HCT116 (cell line): ENCODE results near the gene CARMIL1. TPM values are rescaled to one million over a fixed set of nuclear protein-coding genes. Genes with fewer than 3 reads are reported as not detected.
A peak's percentile ranks its signal among the peaks of the same experiment; 100 is the strongest.

Experiments used
- ATAC-seq: fragments of 200-7000 bp; cut with Tn5 transposase; 2 replicates; pipeline ENCODE4 v1.9.1; 2020; ENCODE audit warnings: mild to moderate bottlenecking, moderate library complexity
- BruUV-seq: library from RNA; stranded (reverse); fragments of 400-500 nt; replicated peaks from 2 replicates; lab custom pipeline; 2021; lab: Mats Ljungman, UMichigan
- CTCF ChIA-PET: fragments of 300-600 bp; sonication (Branson Sonifier 250); formaldehyde crosslinking; loops from one replicate; lab custom pipeline; 2021; ENCODE audit warnings: antibody characterized with exemption; lab: Charles Lee
- POLR2A ChIA-PET: fragments of 300-600, 350-600 bp; sonication (Branson Sonifier 250); formaldehyde crosslinking; loops from one replicate; lab custom pipeline; 2021; ENCODE audit warnings: antibody characterized with exemption; lab: Charles Lee
- RAD21 ChIA-PET, 2 experiments: fragments of 300-600 bp; sonication (Branson Sonifier 250); formaldehyde crosslinking; loops; one replicate each; lab custom pipeline; 2023; ENCODE audit warnings: low total read pairs in 2 of 2; ENCODE audit not compliant: uncharacterized antibody in 2 of 2, unreplicated experiment in 2 of 2, low non-redundant PET in 1 of 2; lab: Charles Lee
- DNase-seq: peaks from one replicate; pipeline ENCODE4 v3.0.0-alpha.2; 2010; ENCODE audit warnings: low read depth, low spot score
- H2AFZ ChIP-seq: fragments of 200-600 bp; shearing (Covaris generic), sonication (generic); 2 replicates; pipeline ENCODE4 v1.6.1; 2017; ENCODE audit warnings: low read depth, mixed run types, mixed read lengths, antibody characterized with exemption, low read length; ENCODE audit not compliant: poor library complexity, severe bottlenecking
- H3K27ac ChIP-seq: 2 replicates; pipeline ENCODE4 v1.5.1; 2012; ENCODE audit warnings: low read depth, low read length
- H3K27me3 ChIP-seq: fragments of 200-600 bp; sonication (generic); 2 replicates; pipeline ENCODE4 v1.6.1; 2016; ENCODE audit warnings: mixed run types, low read length, mixed read lengths; ENCODE audit not compliant: insufficient read depth
- H3K36me3 ChIP-seq, 2 experiments: fragments of 200-500 bp in 1 of 2; fragments of 200-600 bp in 1 of 2; sonication (Bioruptor generic) in 1 of 2; sonication (generic) in 1 of 2; 2 replicates each; pipeline versions ENCODE4 v1.5.1 to v1.6.1; 2014 to 2016; ENCODE audit warnings: low read length in 2 of 2, inconsistent platforms in 1 of 2, mixed read lengths in 1 of 2, mixed run types in 1 of 2; ENCODE audit not compliant: insufficient read depth in 2 of 2, control insufficient read depth in 1 of 2
- H3K4me1 ChIP-seq, 2 experiments: fragments of 200-600 bp in 1 of 2; sonication (generic) in 1 of 2; 2 replicates each; pipeline versions ENCODE4 v1.5.1 to v1.6.1; 2012 to 2017; ENCODE audit warnings: low read length in 2 of 2, inconsistent platforms in 1 of 2, mild to moderate bottlenecking in 1 of 2, mixed read lengths in 1 of 2, mixed run types in 1 of 2, moderate library complexity in 1 of 2; ENCODE audit not compliant: insufficient read depth in 2 of 2, control insufficient read depth in 1 of 2
- H3K4me2 ChIP-seq: fragments of 200-600 bp; sonication (generic); 2 replicates; pipeline ENCODE4 v1.6.1; 2017; ENCODE audit warnings: mixed run types, low read length, mixed read lengths
- H3K4me3 ChIP-seq, 2 experiments: fragments of 200-600 bp in 1 of 2; sonication (generic) in 1 of 2; replicated peaks in 1 of 2; 2 replicates each; pipeline ENCODE4 v1.5.1; 2011 to 2016; ENCODE audit warnings: low read length in 2 of 2, control low read depth in 1 of 2, low read depth in 1 of 2, mild to moderate bottlenecking in 1 of 2, mixed read lengths in 1 of 2, mixed run types in 1 of 2
- H3K79me2 ChIP-seq: fragments of 200-600 bp; sonication (generic); 2 replicates; pipeline ENCODE4 v1.6.1; 2017; ENCODE audit warnings: mild to moderate bottlenecking, mixed run types, low read length, moderate library complexity, mixed read lengths; ENCODE audit not compliant: insufficient read depth
- H3K9ac ChIP-seq: fragments of 200-600 bp; sonication (generic); 2 replicates; pipeline ENCODE4 v1.6.1; 2016; ENCODE audit warnings: low read length, mixed read lengths
- H3K9me2 ChIP-seq: fragments of 200-600 bp; sonication (generic), shearing (Covaris generic); 2 replicates; pipeline ENCODE4 v1.6.1; 2017; ENCODE audit warnings: mixed run types, mild to moderate bottlenecking, moderate library complexity; ENCODE audit not compliant: insufficient read depth
- H3K9me3 ChIP-seq, 2 experiments: fragments of 200-500 bp in 1 of 2; fragments of 200-600 bp in 1 of 2; sonication (Bioruptor generic) in 1 of 2; sonication (generic) in 1 of 2; 2 replicates each; pipeline ENCODE4 v1.6.1; 2014 to 2017; ENCODE audit warnings: low read length in 2 of 2, mixed read lengths in 2 of 2, inconsistent platforms in 1 of 2, low read depth in 1 of 2, mild to moderate bottlenecking in 1 of 2, mixed run types in 1 of 2, moderate library complexity in 1 of 2; ENCODE audit not compliant: control insufficient read depth in 1 of 2, insufficient read depth in 1 of 2
- H4K20me1 ChIP-seq: fragments of 200-600 bp; sonication (generic), shearing (Covaris generic); 2 replicates; pipeline ENCODE4 v1.6.1; 2017; ENCODE audit warnings: mixed run types, mild to moderate bottlenecking, moderate library complexity; ENCODE audit not compliant: insufficient read depth
- CBX3 ChIP-seq: IDR thresholded peaks from 2 replicates; pipeline ENCODE4 v1.6.1; 2012; ENCODE audit warnings: low read depth
- CEBPB ChIP-seq: IDR thresholded peaks from 2 replicates; pipeline ENCODE4 v1.6.1; 2012; ENCODE audit warnings: low read depth
- EGR1 ChIP-seq: IDR thresholded peaks from 2 replicates; pipeline ENCODE4 v1.6.1; 2012; ENCODE audit warnings: low read depth
- EZH2 ChIP-seq: fragments of 200-600 bp; sonication (generic); IDR thresholded peaks from 2 replicates; pipeline ENCODE4 v1.6.1; 2017; ENCODE audit warnings: antibody characterized with exemption, mixed run types
- EZH2phosphoT487 ChIP-seq: fragments of 200-600 bp; IDR thresholded peaks from 2 replicates; pipeline ENCODE4 v1.6.1; 2018; ENCODE audit warnings: antibody characterized with exemption, borderline replicate concordance
- FOSL1 ChIP-seq: IDR thresholded peaks from 2 replicates; pipeline ENCODE4 v1.6.1; 2012; ENCODE audit warnings: low read depth
- JUND ChIP-seq: IDR thresholded peaks from 2 replicates; pipeline ENCODE4 v1.6.1; 2012
- MAX ChIP-seq: IDR thresholded peaks from 2 replicates; pipeline ENCODE4 v1.6.1; 2012
- POLR2A ChIP-seq: IDR thresholded peaks from 2 replicates; pipeline ENCODE4 v1.7.0; 2011; ENCODE audit warnings: borderline replicate concordance; ENCODE audit not compliant: insufficient read depth, insufficient read length; ENCODE audit errors: extremely low read depth
- RAD21 ChIP-seq: IDR thresholded peaks from 2 replicates; pipeline ENCODE4 v1.6.1; 2012; ENCODE audit warnings: low read depth, mild to moderate bottlenecking
- SIN3A ChIP-seq: IDR thresholded peaks from 2 replicates; pipeline ENCODE4 v1.6.1; 2012; ENCODE audit warnings: low read depth
- SP1 ChIP-seq: IDR thresholded peaks from 2 replicates; pipeline ENCODE4 v1.6.1; 2012; ENCODE audit warnings: low read depth
- SRF ChIP-seq: IDR thresholded peaks from 2 replicates; pipeline ENCODE4 v1.6.1; 2012; ENCODE audit warnings: low read depth
- TCF7L2 ChIP-seq: IDR thresholded peaks from 2 replicates; pipeline ENCODE4 v1.7.0; 2011; ENCODE audit warnings: borderline replicate concordance, inconsistent platforms; ENCODE audit not compliant: insufficient read depth, insufficient read length; ENCODE audit errors: extremely low read depth
- YY1 ChIP-seq: IDR thresholded peaks from 2 replicates; pipeline ENCODE4 v1.6.1; 2011; ENCODE audit warnings: low read length, low read depth, moderate library complexity, mild to moderate bottlenecking; ENCODE audit not compliant: insufficient replicate concordance; ENCODE audit errors: extremely low read depth
- ZFX ChIP-seq: fragments of 450-650 bp; IDR thresholded peaks from 2 replicates; pipeline ENCODE4 v1.6.1; 2017
- ZNF274 ChIP-seq: fragments of 200-500 bp; sonication (Bioruptor generic); IDR thresholded peaks from 2 replicates; pipeline ENCODE4 v1.6.1; 2014; ENCODE audit warnings: mild to moderate bottlenecking, low read depth, low read length, inconsistent platforms
- intact Hi-C: fragments of 100-400 bp; cut with micrococcal nuclease; formaldehyde crosslinking; loops from 2 replicates; pipeline ENCODE4 v1.10.0; 2022
- total RNA-seq: library from RNA; stranded (reverse); gene quantifications from one replicate; pipeline ENCODE4 v1.2.1, GENCODE V29; 2021; ENCODE audit not compliant: unreplicated experiment
- TF ChIP-seq, protein P1 (sequence below): IDR thresholded peaks from 2 replicates; pipeline ENCODE4 v1.6.1; 2012
- TF ChIP-seq, protein P2 (sequence below): IDR thresholded peaks from 2 replicates; pipeline ENCODE4 v1.6.1; 2012; ENCODE audit warnings: low read depth
- TF ChIP-seq, protein P3 (sequence below): IDR thresholded peaks from 2 replicates; pipeline ENCODE4 v1.6.1; 2011; ENCODE audit warnings: mild to moderate bottlenecking, low read length, moderate library complexity; ENCODE audit not compliant: insufficient replicate concordance; ENCODE audit errors: extremely low read depth
- TF ChIP-seq, protein P4 (sequence below), 3 experiments: fragments of 200-600 bp in 1 of 3; sonication (generic) in 1 of 3; IDR thresholded peaks in 2 of 3; conservative IDR thresholded peaks in 1 of 3; 2 replicates each; pipeline ENCODE4 v1.5.1; 2012 to 2017; ENCODE audit warnings: low read depth in 2 of 3, low read length in 2 of 3, antibody characterized with exemption in 1 of 3, borderline replicate concordance in 1 of 3, control low read depth in 1 of 3, mild to moderate bottlenecking in 1 of 3, mixed read lengths in 1 of 3, mixed run types in 1 of 3, moderate library complexity in 1 of 3; ENCODE audit not compliant: insufficient read depth in 1 of 3

The CARMIL1 gene
- total RNA-seq, 1 experiment from 2014 or later, result 21.7 TPM

DNA sequence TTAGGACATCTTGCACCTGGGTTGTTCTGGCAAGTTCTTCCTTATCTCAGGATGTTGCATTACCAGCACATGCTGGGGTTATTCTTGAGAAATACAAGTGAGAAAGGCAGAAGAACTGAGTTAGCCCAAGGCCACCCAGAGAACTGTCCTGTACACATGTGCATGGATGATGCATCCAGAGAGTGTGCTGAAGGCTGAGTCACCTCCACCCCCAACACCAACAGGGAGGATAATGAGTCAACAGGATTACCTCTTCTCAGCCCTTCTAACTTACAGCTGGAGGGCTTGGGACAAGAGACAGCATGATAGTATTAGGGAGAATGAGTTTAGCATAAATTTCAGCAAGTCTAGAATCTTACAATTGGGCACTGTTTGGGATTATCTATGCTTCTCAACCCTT is 381.3 kb downstream of the CARMIL1 start:
- intact Hi-C loops, result no loop called here
- POLR2A ChIA-PET, result no interaction called here

More for the DNA sequence above, 381.3 kb downstream of the CARMIL1 start:
- ATAC-seq, result peak; percentile 96
- Histone ChIP-seq H3K27ac (no peak overlapping the region), H3K9me2 (no peaks in the 10 kb centered on the region), H3K36me3 (no peaks in the 10 kb centered on the region), H3K9me3 (no peaks in the 10 kb centered on the region), H3K4me2 (peak overlapping the region; percentile 37), H4K20me1 (no peaks in the 10 kb centered on the region), H3K4me3 (no peak overlapping the region), H3K79me2 (no peaks in the 10 kb centered on the region), H3K27me3 (peaks cover 2% of the 10 kb centered on the region; the same call in 1 of the 2 replicates), H3K4me1 (peaks cover 0 to 14% of the 10 kb centered on the region in 2 experiments; a peak in 2 of 4 replicates), H2AFZ (no peak overlapping the region), H3K9ac (no peak overlapping the region)
- ChIA-PET CTCF (no interaction called here), RAD21 (no interaction called here)
- no TSS peak for BruUV-seq
- peak; percentile 56 for DNase-seq
- TF ChIP-seq EGR1 (peak; percentile 53; the same call in 1 of the 2 replicates), SRF (no peak), ZFX (no peak), YY1 (no peak), EZH2 (no peak), SIN3A (no peak), RAD21 (no peak), TCF7L2 (no peak), POLR2A (no peak), JUND (peak; percentile 89), MAX (peak; percentile 75), SP1 (peak; percentile 65), ZNF274 (no peak), EZH2phosphoT487 (no peak), CBX3 (peak; percentile 77), FOSL1 (peak; percentile 85), CEBPB (no peak)
- TF ChIP-seq, protein P1, sequence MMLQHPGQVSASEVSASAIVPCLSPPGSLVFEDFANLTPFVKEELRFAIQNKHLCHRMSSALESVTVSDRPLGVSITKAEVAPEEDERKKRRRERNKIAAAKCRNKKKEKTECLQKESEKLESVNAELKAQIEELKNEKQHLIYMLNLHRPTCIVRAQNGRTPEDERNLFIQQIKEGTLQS, result no peak
- TF ChIP-seq, protein P2, sequence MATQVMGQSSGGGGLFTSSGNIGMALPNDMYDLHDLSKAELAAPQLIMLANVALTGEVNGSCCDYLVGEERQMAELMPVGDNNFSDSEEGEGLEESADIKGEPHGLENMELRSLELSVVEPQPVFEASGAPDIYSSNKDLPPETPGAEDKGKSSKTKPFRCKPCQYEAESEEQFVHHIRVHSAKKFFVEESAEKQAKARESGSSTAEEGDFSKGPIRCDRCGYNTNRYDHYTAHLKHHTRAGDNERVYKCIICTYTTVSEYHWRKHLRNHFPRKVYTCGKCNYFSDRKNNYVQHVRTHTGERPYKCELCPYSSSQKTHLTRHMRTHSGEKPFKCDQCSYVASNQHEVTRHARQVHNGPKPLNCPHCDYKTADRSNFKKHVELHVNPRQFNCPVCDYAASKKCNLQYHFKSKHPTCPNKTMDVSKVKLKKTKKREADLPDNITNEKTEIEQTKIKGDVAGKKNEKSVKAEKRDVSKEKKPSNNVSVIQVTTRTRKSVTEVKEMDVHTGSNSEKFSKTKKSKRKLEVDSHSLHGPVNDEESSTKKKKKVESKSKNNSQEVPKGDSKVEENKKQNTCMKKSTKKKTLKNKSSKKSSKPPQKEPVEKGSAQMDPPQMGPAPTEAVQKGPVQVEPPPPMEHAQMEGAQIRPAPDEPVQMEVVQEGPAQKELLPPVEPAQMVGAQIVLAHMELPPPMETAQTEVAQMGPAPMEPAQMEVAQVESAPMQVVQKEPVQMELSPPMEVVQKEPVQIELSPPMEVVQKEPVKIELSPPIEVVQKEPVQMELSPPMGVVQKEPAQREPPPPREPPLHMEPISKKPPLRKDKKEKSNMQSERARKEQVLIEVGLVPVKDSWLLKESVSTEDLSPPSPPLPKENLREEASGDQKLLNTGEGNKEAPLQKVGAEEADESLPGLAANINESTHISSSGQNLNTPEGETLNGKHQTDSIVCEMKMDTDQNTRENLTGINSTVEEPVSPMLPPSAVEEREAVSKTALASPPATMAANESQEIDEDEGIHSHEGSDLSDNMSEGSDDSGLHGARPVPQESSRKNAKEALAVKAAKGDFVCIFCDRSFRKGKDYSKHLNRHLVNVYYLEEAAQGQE, result no peak
- TF ChIP-seq, protein P3, sequence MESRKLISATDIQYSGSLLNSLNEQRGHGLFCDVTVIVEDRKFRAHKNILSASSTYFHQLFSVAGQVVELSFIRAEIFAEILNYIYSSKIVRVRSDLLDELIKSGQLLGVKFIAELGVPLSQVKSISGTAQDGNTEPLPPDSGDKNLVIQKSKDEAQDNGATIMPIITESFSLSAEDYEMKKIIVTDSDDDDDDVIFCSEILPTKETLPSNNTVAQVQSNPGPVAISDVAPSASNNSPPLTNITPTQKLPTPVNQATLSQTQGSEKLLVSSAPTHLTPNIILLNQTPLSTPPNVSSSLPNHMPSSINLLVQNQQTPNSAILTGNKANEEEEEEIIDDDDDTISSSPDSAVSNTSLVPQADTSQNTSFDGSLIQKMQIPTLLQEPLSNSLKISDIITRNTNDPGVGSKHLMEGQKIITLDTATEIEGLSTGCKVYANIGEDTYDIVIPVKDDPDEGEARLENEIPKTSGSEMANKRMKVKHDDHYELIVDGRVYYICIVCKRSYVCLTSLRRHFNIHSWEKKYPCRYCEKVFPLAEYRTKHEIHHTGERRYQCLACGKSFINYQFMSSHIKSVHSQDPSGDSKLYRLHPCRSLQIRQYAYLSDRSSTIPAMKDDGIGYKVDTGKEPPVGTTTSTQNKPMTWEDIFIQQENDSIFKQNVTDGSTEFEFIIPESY, result no peak
- TF ChIP-seq, protein P4, sequence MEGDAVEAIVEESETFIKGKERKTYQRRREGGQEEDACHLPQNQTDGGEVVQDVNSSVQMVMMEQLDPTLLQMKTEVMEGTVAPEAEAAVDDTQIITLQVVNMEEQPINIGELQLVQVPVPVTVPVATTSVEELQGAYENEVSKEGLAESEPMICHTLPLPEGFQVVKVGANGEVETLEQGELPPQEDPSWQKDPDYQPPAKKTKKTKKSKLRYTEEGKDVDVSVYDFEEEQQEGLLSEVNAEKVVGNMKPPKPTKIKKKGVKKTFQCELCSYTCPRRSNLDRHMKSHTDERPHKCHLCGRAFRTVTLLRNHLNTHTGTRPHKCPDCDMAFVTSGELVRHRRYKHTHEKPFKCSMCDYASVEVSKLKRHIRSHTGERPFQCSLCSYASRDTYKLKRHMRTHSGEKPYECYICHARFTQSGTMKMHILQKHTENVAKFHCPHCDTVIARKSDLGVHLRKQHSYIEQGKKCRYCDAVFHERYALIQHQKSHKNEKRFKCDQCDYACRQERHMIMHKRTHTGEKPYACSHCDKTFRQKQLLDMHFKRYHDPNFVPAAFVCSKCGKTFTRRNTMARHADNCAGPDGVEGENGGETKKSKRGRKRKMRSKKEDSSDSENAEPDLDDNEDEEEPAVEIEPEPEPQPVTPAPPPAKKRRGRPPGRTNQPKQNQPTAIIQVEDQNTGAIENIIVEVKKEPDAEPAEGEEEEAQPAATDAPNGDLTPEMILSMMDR (IDR thresholded peaks at IDR 0.05 in 2 of 3, conservative IDR thresholded peaks at IDR 0.05 in 1 of 3; ENCODE audit: borderline replicate concordance in 1 of 3, insufficient read depth in 1 of 3, low read depth in 2 of 3, low read length in 2 of 3), result no peak
